ENCODE measurements around the gene SLC2A4RG. TPM values are rescaled to one million over a fixed set of nuclear protein-coding genes. Genes with fewer than 3 reads are reported as not detected.

SLC2A4RG gene
- total RNA-seq, 1 experiment from 2014 or later: 121 TPM

- ATAC-seq (no peak), DNase-seq (ENCODE audit: low read depth, low spot score) (no peak)
- Histone ChIP-seq H3K4me3 (replicated peaks in 1 of 2; ENCODE audit: low read depth in 1 of 2, low read length in 2 of 2) (no peak overlapping the region), H3K27ac (ENCODE audit: low read depth, low read length) (no peak overlapping the region), H3K9me3 (ENCODE audit: control insufficient read depth in 1 of 2, insufficient read depth in 1 of 2, low read depth in 1 of 2, low read length in 2 of 2) (no peaks in the 10 kb centered on the region), H2AFZ (ENCODE audit: low read depth, low read length, poor library complexity, severe bottlenecking) (no peak overlapping the region), H3K4me1 (ENCODE audit: control insufficient read depth in 1 of 2, insufficient read depth in 2 of 2, low read length in 2 of 2) (no peaks in the 10 kb centered on the region), H3K9ac (ENCODE audit: low read length) (no peak overlapping the region), H3K36me3 (ENCODE audit: control insufficient read depth in 1 of 2, insufficient read depth in 2 of 2, low read length in 2 of 2) (no peaks in the 10 kb centered on the region), H4K20me1 (ENCODE audit: insufficient read depth) (no peaks in the 10 kb centered on the region), H3K79me2 (ENCODE audit: insufficient read depth, low read length) (no peaks in the 10 kb centered on the region), H3K27me3 (ENCODE audit: insufficient read depth, low read length) (no peaks in the 10 kb centered on the region), H3K4me2 (ENCODE audit: low read length) (no peak overlapping the region), H3K9me2 (ENCODE audit: insufficient read depth) (no peaks in the 10 kb centered on the region)
- ChIA-PET POLR2A (no interaction called here), CTCF (no interaction called here), RAD21 (ENCODE audit: low non-redundant PET in 1 of 2, low total read pairs in 2 of 2, uncharacterized antibody in 2 of 2, unreplicated experiment in 2 of 2) (no interaction called here)
- intact Hi-C loops (cut with micrococcal nuclease): no loop called here
- TF ChIP-seq CEBPB (IDR thresholded peaks at IDR 0.05; ENCODE audit: low read depth): no peak
- no peak for TF ChIP-seq EZH2 (IDR thresholded peaks at IDR 0.05)
- TF ChIP-seq ZFX (IDR thresholded peaks at IDR 0.05): no peak
- TF ChIP-seq SIN3A (IDR thresholded peaks at IDR 0.05; ENCODE audit: low read depth): no peak
- no peak for TF ChIP-seq EGR1 (IDR thresholded peaks at IDR 0.05; ENCODE audit: low read depth)
- no peak for TF ChIP-seq FOSL1 (IDR thresholded peaks at IDR 0.05; ENCODE audit: low read depth)
- no peak for TF ChIP-seq TCF7L2 (IDR thresholded peaks at IDR 0.05; ENCODE audit: borderline replicate concordance, extremely low read depth, insufficient read depth, insufficient read length)
- TF ChIP-seq CTCF (IDR thresholded peaks at IDR 0.05 in 2 of 3, conservative IDR thresholded peaks at IDR 0.05 in 1 of 3; ENCODE audit: borderline replicate concordance in 1 of 3, insufficient read depth in 1 of 3, low read depth in 2 of 3, low read length in 2 of 3): no peak
- no peak for TF ChIP-seq POLR2AphosphoS5 (IDR thresholded peaks at IDR 0.05; ENCODE audit: low read depth, low read length)
- no peak for TF ChIP-seq ELF1 (IDR thresholded peaks at IDR 0.05; ENCODE audit: borderline replicate concordance, low read depth)
- no peak for TF ChIP-seq EZH2phosphoT487 (IDR thresholded peaks at IDR 0.05; ENCODE audit: borderline replicate concordance)
- TF ChIP-seq YY1 (IDR thresholded peaks at IDR 0.05; ENCODE audit: extremely low read depth, insufficient replicate concordance, low read depth, low read length): no peak
- TF ChIP-seq SRF (IDR thresholded peaks at IDR 0.05; ENCODE audit: low read depth): no peak
- TF ChIP-seq MAX (IDR thresholded peaks at IDR 0.05): no peak
- TF ChIP-seq ZNF274 (IDR thresholded peaks at IDR 0.05; ENCODE audit: low read depth, low read length): no peak
- no TSS peak for BruUV-seq (replicated peaks)
These were observed 19.9 kb downstream of the SLC2A4RG start for GRCh38 chr20:63759377-63759901.

All from HCT116 (cell line).